Central memory CD4-positive, alpha-beta T cell (primary cell): ENCODE measurements around the gene KDM1A.
A peak's percentile ranks its signal among the peaks of the same experiment; 100 is the strongest.
"Not testable (repeated sequence)": the region's sequence is repeated elsewhere in the genome, so short reads cannot be mapped to it uniquely, and the experiment has no call there.

ENCODE experiments used
- DNase-seq: peaks from one replicate; pipeline ENCODE4 v3.0.0; 2022
- total RNA-seq, 3 experiments: gene quantifications; one replicate each; lab custom pipeline; 2026; lab: John Stamatoyannopoulos, UW

Gene KDM1A
- 96.5 to 148 (median 108) reads per million in 3 experiments for total RNA-seq

DNA sequence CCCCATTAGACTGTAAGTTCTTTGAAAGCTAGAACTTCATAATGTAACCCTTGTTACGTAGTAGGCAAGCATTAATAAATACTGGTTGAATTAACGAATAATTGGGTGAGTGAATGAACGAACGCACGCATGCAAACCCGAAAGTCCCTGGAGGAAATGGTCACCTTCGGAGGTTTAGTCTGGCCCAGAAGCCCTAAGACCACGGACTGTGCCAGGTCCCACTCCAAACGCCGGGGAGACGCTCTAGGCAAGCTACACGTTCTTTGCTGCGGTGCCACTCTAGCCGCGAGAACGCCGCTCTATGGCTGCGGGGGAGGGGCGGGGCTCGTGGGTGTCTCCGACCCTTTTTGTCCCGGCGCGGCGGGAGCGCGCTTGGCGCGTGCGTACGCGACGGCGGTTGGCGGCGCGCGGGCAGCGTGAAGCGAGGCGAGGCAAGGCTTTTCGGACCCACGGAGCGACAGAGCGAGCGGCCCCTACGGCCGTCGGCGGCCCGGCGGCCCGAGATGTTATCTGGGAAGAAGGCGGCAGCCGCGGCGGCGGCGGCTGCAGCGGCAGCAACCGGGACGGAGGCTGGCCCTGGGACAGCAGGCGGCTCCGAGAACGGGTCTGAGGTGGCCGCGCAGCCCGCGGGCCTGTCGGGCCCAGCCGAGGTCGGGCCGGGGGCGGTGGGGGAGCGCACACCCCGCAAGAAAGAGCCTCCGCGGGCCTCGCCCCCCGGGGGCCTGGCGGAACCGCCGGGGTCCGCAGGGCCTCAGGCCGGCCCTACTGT is at the start of gene KDM1A:
Gene KDM1A (plus strand): TSS at position 375 of the 769 bp plus-strand sequence. CDS start 129 bp downstream, at position 504.
- DNase-seq, result peak; percentile 87

- DNase-seq, result no peak
Observed at GRCh38 chr1:22970096-22970495, 49.2 kb upstream of the KDM1A start.

DNA sequence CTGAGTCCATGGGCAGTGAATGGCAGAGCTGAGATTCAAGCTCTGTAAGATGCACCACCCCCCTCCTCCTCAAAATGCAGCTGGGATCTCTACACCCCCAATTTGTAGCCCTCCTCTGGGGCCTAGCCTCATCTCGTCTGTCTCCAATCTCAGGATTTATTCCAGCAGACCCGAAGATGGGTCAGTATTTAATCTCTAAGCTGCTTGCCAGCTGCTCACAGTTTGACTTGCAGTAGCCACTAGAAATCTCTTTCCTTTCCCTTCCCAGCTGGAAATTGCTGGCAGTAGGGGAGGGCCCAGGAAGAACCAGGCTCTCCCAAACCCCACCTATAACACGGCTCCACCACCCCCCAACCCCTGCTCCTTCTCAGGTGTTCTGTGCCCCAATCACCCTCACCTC is 48.1 kb upstream of the KDM1A start:
- no peak for DNase-seq

DNA sequence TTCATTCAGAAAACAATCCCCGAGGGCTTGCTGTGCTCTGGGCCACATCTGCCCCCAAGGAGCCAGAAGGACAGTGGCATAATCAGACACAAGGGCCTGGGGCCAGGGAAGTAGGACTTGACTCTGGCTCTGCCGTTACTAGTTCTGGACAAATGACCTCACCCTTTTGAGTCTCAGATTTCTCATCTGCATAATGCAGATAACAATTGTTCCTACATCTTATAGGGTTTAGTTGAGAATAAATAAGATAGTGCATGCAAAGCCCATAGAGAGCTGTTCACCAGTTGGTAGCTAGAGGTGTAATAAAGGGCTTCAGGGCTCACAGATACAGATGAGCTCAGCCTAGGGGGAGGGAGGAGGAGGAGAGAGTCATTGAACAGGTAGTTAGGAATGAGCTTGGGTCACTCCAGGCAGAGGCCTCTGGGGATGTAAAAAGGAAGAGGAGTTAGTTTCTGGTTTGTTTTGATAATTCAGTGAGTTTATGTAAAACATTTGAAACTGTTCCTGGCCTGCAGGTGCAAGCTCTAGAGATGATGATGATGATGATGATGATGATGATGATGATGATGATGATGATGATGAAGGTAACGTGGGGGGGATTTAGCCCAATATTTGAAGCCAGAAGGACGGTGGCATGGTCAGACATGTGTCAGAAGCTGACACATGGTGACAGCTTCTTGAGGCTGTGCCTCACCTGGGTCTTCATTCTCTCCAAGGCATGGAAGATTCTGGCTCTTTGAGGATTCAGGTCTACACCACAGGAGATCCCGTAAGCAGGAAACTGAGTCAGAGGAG is 47.5 kb upstream of the KDM1A start:
- no peak for DNase-seq

DNA sequence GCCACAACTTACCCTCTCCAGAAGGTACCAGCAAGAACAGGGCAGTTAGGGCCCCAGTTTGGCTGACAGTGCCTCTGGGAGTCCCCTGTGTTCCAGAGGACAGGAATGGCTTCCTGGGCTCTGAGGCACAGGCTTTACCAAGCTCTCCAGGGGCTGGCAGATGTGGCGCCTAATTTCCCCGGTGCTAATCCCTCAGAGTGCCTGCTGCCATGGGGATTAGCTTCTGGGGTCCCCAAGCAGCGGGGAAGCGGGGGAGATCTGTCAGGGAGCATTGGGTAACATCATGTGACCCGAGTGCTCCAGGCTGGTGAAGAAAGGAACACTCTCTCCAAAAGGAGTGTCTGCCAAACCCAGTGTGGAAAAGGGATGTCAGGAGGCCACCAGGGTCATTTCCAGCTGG is 46.5 kb upstream of the KDM1A start, which contains the start of gene LACTBL1:
Gene LACTBL1 (minus strand): TSS at position 107 of the 400 bp plus-strand sequence. CDS start 550 bp downstream, outside the sequence.
- no peak for DNase-seq

- no peak for DNase-seq
Observed at GRCh38 chr1:22975694-22976093, 43.6 kb upstream of the KDM1A start.

GRCh38 chr1:22976127-22976460 is 43.2 kb upstream of the KDM1A start:
- DNase-seq, result no peak

DNA sequence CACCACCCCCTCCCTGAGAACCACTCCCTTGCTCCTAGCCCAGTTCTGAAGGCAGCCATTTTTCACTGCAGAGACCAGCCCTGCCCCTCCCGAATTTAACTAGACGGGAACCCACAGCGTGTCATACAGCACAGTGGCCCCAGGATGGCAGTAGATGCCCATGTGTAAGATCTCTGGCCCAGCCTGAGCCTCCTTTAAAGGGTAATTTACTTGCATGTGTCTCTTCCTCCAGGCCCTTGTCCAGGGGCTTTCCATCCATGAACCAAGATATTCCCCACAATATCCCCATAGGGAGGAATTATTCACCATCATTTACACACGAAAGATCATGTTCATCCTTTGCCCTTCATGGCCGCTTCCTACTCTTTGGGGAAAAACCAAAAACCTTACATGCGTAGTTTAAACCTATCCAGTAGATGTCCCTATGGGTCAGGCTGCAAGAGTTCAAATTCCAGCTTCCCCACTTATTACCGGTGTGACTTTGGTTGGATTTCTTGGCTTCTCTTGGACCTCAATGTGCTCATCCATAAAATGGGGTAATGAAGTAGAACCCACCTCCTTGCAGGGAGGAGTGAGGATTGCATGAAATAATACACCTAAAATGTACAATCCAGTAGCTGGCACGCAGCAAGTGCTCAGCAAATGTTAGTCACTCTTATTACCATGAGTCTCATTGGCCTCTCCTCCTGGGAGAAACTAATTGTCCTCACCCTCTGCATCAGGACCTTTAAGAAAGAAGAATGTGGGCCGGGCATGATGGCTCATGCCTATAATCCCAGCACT is 42.6 kb upstream of the KDM1A start:
- DNase-seq, result peak; percentile 25

DNA sequence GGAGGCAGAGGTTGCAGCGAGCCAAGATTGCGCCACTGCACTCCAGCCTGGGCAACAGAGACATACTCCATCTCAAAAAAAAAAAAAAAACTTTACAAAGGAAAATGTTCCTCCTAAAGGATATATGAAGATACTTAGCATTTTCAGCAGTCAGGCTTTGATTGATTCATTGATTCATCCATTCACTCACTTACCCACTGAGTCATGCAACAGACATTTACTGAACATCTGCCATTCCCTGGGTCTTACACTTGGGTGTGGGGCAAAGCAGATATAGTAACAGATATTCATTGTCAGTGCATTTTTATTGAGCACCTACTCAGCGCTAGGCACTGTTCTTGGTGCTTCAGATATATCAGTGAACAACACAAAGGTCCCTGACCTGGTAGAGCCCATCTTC is 41.0 kb upstream of the KDM1A start:
- no peak for DNase-seq

DNA sequence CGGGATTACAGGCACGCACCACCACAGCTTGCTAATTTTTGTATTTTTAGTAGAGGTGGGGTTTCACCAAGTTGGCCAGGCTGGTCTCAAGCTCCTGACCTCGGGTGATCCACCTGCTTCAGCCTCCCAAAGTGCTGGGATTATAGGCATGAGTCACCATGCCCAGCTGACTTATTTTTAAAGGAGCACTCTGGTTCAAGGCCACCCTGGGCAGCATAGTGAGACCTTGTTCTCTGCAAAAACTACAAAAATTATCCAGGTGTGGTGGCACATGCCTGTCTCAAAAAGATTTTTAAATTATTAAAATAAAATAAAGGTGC is 38.8 kb upstream of the KDM1A start:
- not testable (repeated sequence) for DNase-seq

- DNase-seq, result no peak
Observed at GRCh38 chr1:22983944-22984343, 35.3 kb upstream of the KDM1A start.

DNA sequence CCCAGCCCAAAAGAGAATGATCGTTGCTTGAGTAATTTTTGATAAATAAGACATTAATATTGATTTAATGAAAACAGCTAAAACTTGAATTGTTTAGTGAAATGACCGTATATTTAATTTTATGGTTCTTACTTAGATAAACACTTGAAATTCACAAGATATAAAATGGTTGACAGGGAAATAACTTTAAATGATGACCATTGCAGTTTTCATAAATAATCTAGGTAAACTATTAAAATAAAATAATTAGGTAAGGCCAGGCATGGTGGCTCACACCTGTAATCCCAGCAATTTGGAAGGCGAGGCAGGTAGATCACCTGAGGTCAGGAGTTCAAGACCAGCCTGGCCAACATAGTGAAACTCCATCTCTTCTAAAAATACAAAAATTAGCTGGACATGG is 26.9 kb upstream of the KDM1A start:
- DNase-seq, result not testable (repeated sequence)

DNA sequence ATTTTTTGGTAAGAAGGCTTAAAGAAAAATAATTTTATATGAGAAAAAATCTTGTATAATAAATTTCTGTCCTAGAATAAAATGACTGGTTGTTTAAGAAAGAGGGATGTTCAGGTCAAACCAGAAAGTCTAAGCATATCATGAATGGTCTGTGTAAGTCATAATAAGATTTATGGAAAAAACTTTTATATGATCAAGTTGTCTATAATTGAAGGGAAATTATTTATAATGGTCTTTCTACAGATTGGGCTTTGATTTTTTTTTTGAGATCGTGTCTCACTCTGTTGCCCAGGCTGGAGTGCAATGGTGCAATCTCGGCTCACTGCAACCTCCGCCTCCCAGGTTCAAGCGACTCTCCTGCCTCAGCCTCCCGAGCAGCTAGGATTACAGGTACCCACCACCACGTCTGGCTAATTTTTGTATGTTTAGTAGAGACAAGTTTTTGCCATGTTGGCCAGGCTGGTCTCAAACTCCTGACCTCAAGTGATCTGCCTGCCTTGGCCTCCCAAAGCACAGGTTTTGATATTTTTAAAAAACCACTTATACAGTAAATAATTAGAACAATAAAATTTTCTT is 26.0 kb upstream of the KDM1A start:
- DNase-seq, result not testable (repeated sequence)

DNA sequence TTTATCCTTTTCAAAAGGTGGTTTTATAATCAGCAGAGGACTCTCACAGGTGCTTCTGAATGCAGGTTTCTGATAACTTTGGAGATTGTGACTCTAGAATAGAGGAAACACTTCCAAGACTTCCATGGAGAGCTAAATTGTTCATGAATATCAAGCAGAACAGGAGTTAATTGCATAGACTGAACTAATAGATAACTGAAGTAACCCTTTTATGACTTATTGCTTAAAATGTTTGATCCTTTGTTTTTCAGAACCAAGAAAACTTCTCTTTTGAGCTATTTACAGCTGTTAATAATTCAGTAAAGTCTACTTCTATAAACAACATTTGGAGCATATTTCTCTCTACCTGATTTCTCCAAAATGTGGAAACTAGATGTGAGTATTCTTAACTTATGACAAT is 23.5 kb upstream of the KDM1A start:
- no peak for DNase-seq

DNA sequence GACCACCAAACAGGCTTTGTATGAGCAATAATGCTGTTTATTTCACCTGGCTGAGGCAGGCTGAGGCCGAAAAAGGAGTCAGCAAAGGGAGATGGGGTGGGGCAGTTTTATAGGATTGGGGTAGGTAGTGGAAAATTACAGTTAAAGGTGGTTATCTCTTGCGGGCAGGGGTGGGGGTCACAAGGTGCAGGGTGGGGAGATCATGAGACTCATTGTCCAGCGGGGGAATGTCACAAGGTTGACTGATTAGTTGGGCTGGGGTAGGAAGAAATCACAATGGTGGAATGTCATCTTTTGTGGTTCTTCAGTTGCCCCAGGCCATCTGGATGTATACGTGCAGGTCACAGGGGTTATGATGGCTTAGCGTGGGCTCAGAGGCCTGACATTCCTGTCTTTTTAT is 21.7 kb upstream of the KDM1A start:
- not testable (repeated sequence) for DNase-seq

- DNase-seq, result not testable (repeated sequence)
Observed at GRCh38 chr1:23000133-23000532, 19.1 kb upstream of the KDM1A start.

DNA sequence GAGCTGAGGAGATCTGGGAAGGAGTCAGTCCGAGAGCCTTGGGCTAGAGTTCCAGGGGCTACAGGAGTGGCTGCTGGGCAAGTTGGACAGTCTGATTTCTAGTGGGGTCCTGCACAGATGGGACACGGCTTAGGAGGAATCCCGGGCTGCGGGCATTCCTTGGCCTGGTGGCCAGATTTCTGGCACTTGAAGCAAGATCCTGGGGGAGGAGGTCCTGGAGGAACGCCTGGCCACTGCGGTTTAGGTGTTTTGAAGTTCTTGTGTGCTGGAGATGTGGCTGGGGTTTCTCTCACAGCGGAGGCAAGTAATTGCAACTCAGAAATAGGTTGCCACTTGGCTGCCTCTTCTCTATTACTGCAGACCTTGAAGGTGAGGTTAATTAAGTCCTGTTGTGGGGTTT is 17.1 kb upstream of the KDM1A start:
- not testable (repeated sequence) for DNase-seq

GRCh38 chr1:23004112-23004511 is 15.2 kb upstream of the KDM1A start:
- no peak for DNase-seq

- DNase-seq, result not testable (repeated sequence)
Observed at GRCh38 chr1:23004769-23005168, 14.5 kb upstream of the KDM1A start.

DNA sequence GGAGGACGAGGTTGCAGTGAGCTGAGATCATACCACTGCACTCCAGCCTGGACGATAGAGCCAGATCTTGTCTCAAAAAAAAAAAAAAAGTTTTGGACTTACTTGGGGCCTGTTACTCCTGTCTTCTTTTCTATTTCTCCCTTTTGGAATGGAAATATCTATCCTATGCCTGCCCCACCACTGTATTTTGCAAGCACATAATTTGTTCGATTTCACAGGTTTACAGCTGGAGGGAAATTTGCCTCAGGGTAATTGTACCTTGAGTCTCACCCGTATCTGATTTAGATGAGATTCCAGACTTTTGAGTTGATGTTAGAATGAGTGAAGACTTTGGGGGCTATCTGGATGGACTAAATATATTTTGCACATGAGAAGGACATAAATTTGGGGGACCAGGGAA is 12.2 kb upstream of the KDM1A start:
- no peak for DNase-seq

- DNase-seq, result no peak
Observed at GRCh38 chr1:23008901-23009300, 10.4 kb upstream of the KDM1A start.

- not testable (repeated sequence) for DNase-seq
Observed at GRCh38 chr1:23010025-23010424, 9.2 kb upstream of the KDM1A start.

DNA sequence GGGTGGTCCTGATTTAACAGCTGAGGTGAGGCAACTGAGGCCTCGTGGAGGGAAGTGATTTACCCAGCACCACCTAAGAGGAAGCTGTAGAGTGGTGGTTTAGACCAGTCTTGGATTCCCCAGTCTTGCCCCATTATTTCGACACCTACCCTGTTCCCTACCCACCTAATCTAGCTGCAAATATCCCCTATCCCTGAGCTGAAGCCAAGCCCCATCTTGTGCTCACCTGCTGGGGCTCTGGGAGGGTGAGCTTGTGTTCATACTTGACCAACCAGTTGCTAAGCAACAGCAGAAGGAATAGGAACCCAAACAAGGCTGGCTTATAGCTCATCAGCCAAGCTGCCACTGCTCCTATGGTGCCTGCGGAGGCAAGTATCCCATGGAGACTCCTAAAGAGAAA is 5.6 kb upstream of the KDM1A start:
- DNase-seq, result no peak
